Osteoblast (primary cell): Measurements from ENCODE around the gene TLX3. TPM values are rescaled to one million over a fixed set of nuclear protein-coding genes. Genes with fewer than 3 reads are reported as not detected.
"Not testable (repeated sequence)": the region's sequence is repeated elsewhere in the genome, so short reads cannot be mapped to it uniquely, and the experiment has no call there.

Source experiments
- DNase-seq: peaks from one replicate; pipeline ENCODE4 v3.0.0; 2011; ENCODE audit warnings: low spot score, mixed read lengths; ENCODE audit not compliant: insufficient read length; ENCODE audit errors: missing footprints
- H2AFZ ChIP-seq: 2 replicates; pipeline ENCODE4 v1.6.0; 2011; ENCODE audit warnings: mild to moderate bottlenecking, low read length
- H3K27ac ChIP-seq: 2 replicates; pipeline ENCODE4 v1.5.1; 2011; ENCODE audit warnings: mild to moderate bottlenecking, low read depth, low read length, moderate library complexity
- H3K27me3 ChIP-seq: 2 replicates; pipeline ENCODE4 v1.6.0; 2012; ENCODE audit warnings: mild to moderate bottlenecking, control low read depth, inconsistent platforms, low read length, moderate library complexity; ENCODE audit not compliant: insufficient read depth
- H3K36me3 ChIP-seq: 2 replicates; pipeline ENCODE4 v1.5.1; 2011; ENCODE audit warnings: mild to moderate bottlenecking, low read length, control low read depth, moderate library complexity; ENCODE audit not compliant: insufficient read depth
- H3K4me1 ChIP-seq: 2 replicates; pipeline ENCODE4 v1.5.1; 2011; ENCODE audit warnings: mild to moderate bottlenecking, low read length, control low read depth, moderate library complexity; ENCODE audit not compliant: insufficient read depth
- H3K4me2 ChIP-seq: 2 replicates; pipeline ENCODE4 v1.6.0; 2011; ENCODE audit warnings: mild to moderate bottlenecking, low read length; ENCODE audit not compliant: insufficient read depth
- H3K4me3 ChIP-seq: fragments of 200-600 bp; sonication (generic); 3 replicates; pipeline ENCODE4 v1.5.1; 2012; ENCODE audit warnings: mild to moderate bottlenecking, low read length, inconsistent platforms; ENCODE audit not compliant: insufficient read depth
- H3K79me2 ChIP-seq: 2 replicates; pipeline ENCODE4 v1.6.0; 2012; ENCODE audit warnings: mild to moderate bottlenecking, low read length, control low read depth, inconsistent platforms; ENCODE audit not compliant: insufficient read depth
- H3K9me3 ChIP-seq: 2 replicates; pipeline ENCODE4 v1.5.1; 2011; ENCODE audit warnings: low read depth, low read length, control low read depth
- H4K20me1 ChIP-seq: 2 replicates; pipeline ENCODE4 v1.6.0; 2012; ENCODE audit warnings: mild to moderate bottlenecking, low read length, control low read depth; ENCODE audit not compliant: insufficient read depth
- small RNA-seq: library from RNA; depleted of rRNA; stranded (forward); fragments of <200 nt; gene quantifications from one replicate; pipeline ENCODE3, GENCODE V24; 2012
- total RNA-seq: library from RNA; depleted of rRNA; stranded (reverse); fragments of >200 nt; gene quantifications from 2 replicates; pipeline ENCODE4 v1.2.3, GENCODE V29; 2012
- TF ChIP-seq, protein P1 (sequence below): IDR thresholded peaks from 2 replicates; pipeline ENCODE4 v1.5.1; 2011; ENCODE audit warnings: mild to moderate bottlenecking, low read depth, low read length, moderate library complexity; ENCODE audit errors: extremely low read depth

Gene TLX3
- total RNA-seq, 1 donor = not detected

DNA sequence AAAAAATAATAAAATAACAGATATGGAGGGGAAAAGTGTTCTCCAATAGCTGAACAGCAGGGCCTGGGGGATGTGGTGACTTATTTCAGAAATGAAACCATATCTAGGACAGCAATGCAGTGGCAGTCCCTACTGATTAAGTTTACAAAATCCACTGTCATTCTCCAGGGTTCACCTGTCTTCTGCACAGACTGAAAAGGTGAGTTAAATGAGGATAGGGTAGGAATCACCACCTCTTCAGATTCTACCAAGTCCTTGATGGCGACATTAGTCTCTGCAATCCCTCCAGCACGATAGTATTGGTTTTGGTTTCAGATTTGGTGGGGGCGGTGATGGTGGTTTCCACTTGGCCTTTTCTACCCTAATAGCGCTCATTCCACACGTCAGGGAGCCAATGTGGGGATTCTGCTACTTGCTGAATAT is 46.3 kb downstream of the TLX3 start:
- Histone ChIP-seq H3K4me1 (no peaks in the 10 kb centered on the region), H3K27me3 (no peaks in the 10 kb centered on the region), H4K20me1 (no peaks in the 10 kb centered on the region), H3K79me2 (no peaks in the 10 kb centered on the region), H3K4me3 (no peak overlapping the region), H3K4me2 (no peak overlapping the region), H3K27ac (no peak overlapping the region), H3K9me3 (no peaks in the 10 kb centered on the region), H3K36me3 (no peaks in the 10 kb centered on the region), H2AFZ (no peak overlapping the region)
- TF ChIP-seq, protein P1, sequence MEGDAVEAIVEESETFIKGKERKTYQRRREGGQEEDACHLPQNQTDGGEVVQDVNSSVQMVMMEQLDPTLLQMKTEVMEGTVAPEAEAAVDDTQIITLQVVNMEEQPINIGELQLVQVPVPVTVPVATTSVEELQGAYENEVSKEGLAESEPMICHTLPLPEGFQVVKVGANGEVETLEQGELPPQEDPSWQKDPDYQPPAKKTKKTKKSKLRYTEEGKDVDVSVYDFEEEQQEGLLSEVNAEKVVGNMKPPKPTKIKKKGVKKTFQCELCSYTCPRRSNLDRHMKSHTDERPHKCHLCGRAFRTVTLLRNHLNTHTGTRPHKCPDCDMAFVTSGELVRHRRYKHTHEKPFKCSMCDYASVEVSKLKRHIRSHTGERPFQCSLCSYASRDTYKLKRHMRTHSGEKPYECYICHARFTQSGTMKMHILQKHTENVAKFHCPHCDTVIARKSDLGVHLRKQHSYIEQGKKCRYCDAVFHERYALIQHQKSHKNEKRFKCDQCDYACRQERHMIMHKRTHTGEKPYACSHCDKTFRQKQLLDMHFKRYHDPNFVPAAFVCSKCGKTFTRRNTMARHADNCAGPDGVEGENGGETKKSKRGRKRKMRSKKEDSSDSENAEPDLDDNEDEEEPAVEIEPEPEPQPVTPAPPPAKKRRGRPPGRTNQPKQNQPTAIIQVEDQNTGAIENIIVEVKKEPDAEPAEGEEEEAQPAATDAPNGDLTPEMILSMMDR = no peak
- DNase-seq = no peak

DNA sequence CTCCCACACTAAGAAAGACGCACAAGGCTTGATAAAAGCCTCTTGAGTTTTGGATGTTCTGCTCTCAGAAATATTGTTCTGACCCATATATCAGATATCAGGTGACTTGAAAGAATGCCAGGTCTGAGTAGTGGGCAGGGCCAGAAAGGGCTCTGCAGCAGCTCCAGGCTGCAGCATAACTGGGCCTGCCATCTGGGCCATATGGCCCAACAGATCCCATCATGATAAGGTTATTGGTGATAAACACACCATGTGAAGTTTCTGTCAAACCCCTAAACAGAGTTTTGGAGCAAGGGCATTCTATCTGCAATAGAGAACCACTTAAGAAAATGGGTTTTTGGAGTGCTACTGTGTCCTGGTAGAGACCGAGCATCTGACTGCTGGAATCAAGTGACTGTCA is 48.8 kb downstream of the TLX3 start:
- Histone ChIP-seq H4K20me1 (no peaks in the 10 kb centered on the region), H3K79me2 (no peaks in the 10 kb centered on the region), H3K4me2 (no peak overlapping the region), H3K27ac (no peak overlapping the region), H3K27me3 (no peaks in the 10 kb centered on the region), H3K36me3 (no peaks in the 10 kb centered on the region), H3K4me3 (no peak overlapping the region), H3K4me1 (no peaks in the 10 kb centered on the region), H3K9me3 (no peaks in the 10 kb centered on the region), H2AFZ (no peak overlapping the region)
- TF ChIP-seq, protein P1 = no peak
- no peak for DNase-seq

DNA sequence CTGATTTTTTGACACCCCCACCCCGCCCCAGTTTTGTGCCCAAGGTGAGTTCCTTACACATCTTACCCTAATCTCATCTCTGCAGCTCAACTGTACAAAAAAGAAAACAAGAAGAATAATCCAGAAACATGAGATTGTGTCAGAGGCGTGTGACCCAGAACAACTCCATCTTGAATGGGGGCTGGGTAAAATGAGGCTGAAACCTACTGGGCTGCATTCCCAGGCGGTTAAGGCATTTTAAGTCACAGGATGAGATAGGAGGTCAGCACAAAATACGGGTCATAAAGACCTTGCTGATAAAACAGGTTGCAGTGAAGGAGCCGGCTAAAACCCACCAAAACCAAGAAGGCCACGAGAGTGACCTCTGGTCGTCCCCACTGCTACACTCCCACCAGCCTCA is 52.1 kb downstream of the TLX3 start:
- not testable (repeated sequence) for H3K79me2 ChIP-seq, H2AFZ ChIP-seq, H3K4me3 ChIP-seq, H3K9me3 ChIP-seq, H3K4me2 ChIP-seq, H4K20me1 ChIP-seq, H3K36me3 ChIP-seq, DNase-seq, H3K4me1 ChIP-seq, H3K27me3 ChIP-seq, H3K27ac ChIP-seq

Small RNA genes within 50 kb of the gene (small RNA-seq; reads per million reads assigned to genes)
- gene AC091980.1 (not detected), gene RN7SL339P (not detected)

Other genes with a start within 250 kb of the TLX3 start
- 1,126 and 1,271 TPM in 2 replicates for gene NPM1, start 78.6 kb downstream of the TLX3 start, total RNA-seq
- gene FGF18, start 110.4 kb downstream of the TLX3 start, total RNA-seq = under 0.01 and 0.29 TPM in 2 replicates